Activated naive CD8-positive, alpha-beta T cell (primary cell): ENCODE measurements around the gene PEX13.
A peak's percentile ranks its signal among the peaks of the same experiment; 100 is the strongest.
"Not testable (repeated sequence)": the region's sequence is repeated elsewhere in the genome, so short reads cannot be mapped to it uniquely, and the experiment has no call there.

Source experiments
- H3K27ac Mint-ChIP-seq: one replicate; pipeline ENCODE4 v1.8.0; 2021; ENCODE audit warnings: mixed read lengths
- H3K27me3 Mint-ChIP-seq: one replicate; pipeline ENCODE4 v1.8.0; 2021; ENCODE audit warnings: mixed read lengths
- H3K36me3 Mint-ChIP-seq: one replicate; pipeline ENCODE4 v1.8.0; 2021; ENCODE audit warnings: mixed read lengths
- H3K4me1 Mint-ChIP-seq: one replicate; pipeline ENCODE4 v1.8.0; 2021; ENCODE audit warnings: low read depth, mixed read lengths
- H3K4me3 Mint-ChIP-seq: one replicate; pipeline ENCODE4 v1.8.0; 2021; ENCODE audit warnings: mild to moderate bottlenecking, mixed read lengths
- H3K9me3 Mint-ChIP-seq: one replicate; pipeline ENCODE4 v1.8.0; 2021; ENCODE audit warnings: low read depth, mixed read lengths

The PEX13 gene

GRCh38 chr2:60991644-60992043 lies 25.9 kb upstream of the PEX13 start:
- H3K4me3 Mint-ChIP-seq: no peak overlapping the region
- H3K4me1 Mint-ChIP-seq: peaks cover 4% of the 10 kb centered on the region
- H3K27ac Mint-ChIP-seq: no peak overlapping the region
- H3K36me3 Mint-ChIP-seq: peaks cover 14% of the 10 kb centered on the region
- no peaks in the 10 kb centered on the region for H3K27me3 Mint-ChIP-seq
- H3K9me3 Mint-ChIP-seq: no peaks in the 10 kb centered on the region

- H3K27ac Mint-ChIP-seq: no peak overlapping the region
- H3K4me1 Mint-ChIP-seq: peaks cover 4% of the 10 kb centered on the region
- no peak overlapping the region for H3K4me3 Mint-ChIP-seq
- H3K27me3 Mint-ChIP-seq: no peaks in the 10 kb centered on the region
- H3K36me3 Mint-ChIP-seq: peaks cover 14% of the 10 kb centered on the region
- no peaks in the 10 kb centered on the region for H3K9me3 Mint-ChIP-seq
These were observed 24.5 kb upstream of the PEX13 start for GRCh38 chr2:60992985-60993392.

- Mint-ChIP-seq H3K9me3 (no peaks in the 10 kb centered on the region), H3K4me3 (no peak overlapping the region), H3K27ac (no peak overlapping the region), H3K27me3 (no peaks in the 10 kb centered on the region), H3K4me1 (peaks cover 4% of the 10 kb centered on the region), H3K36me3 (peaks cover 14% of the 10 kb centered on the region)
These were observed 23.4 kb upstream of the PEX13 start for GRCh38 chr2:60994131-60994530.

GRCh38 chr2:60998628-60999545 lies 18.6 kb upstream of the PEX13 start:
- H3K27me3 Mint-ChIP-seq: no peaks in the 10 kb centered on the region
- H3K27ac Mint-ChIP-seq: no peak overlapping the region
- peaks cover 6% of the 10 kb centered on the region for H3K36me3 Mint-ChIP-seq
- H3K9me3 Mint-ChIP-seq: no peaks in the 10 kb centered on the region
- no peaks in the 10 kb centered on the region for H3K4me1 Mint-ChIP-seq
- H3K4me3 Mint-ChIP-seq: no peak overlapping the region

- Mint-ChIP-seq H3K27me3 (no peaks in the 10 kb centered on the region), H3K9me3 (no peaks in the 10 kb centered on the region), H3K4me1 (no peaks in the 10 kb centered on the region), H3K27ac (no peak overlapping the region), H3K4me3 (no peak overlapping the region), H3K36me3 (peaks cover 3% of the 10 kb centered on the region)
These were observed 11.8 kb upstream of the PEX13 start for GRCh38 chr2:61005736-61006135.

- Mint-ChIP-seq H3K9me3 (no peaks in the 10 kb centered on the region), H3K36me3 (peaks cover 3% of the 10 kb centered on the region), H3K27ac (no peak overlapping the region), H3K4me1 (no peaks in the 10 kb centered on the region), H3K4me3 (no peak overlapping the region), H3K27me3 (no peaks in the 10 kb centered on the region)
These were observed 10.9 kb upstream of the PEX13 start for GRCh38 chr2:61006486-61007105.

- H3K4me3 Mint-ChIP-seq: no peak overlapping the region
- H3K4me1 Mint-ChIP-seq: peaks cover 5% of the 10 kb centered on the region
- H3K27ac Mint-ChIP-seq: no peak overlapping the region
- H3K9me3 Mint-ChIP-seq: no peaks in the 10 kb centered on the region
- no peaks in the 10 kb centered on the region for H3K27me3 Mint-ChIP-seq
- peaks cover 3% of the 10 kb centered on the region for H3K36me3 Mint-ChIP-seq
These were observed 8.2 kb upstream of the PEX13 start for GRCh38 chr2:61009355-61009754.

GRCh38 chr2:61011678-61012077 lies 5.8 kb upstream of the PEX13 start:
- Mint-ChIP-seq H3K9me3 (no peaks in the 10 kb centered on the region), H3K27ac (no peak overlapping the region), H3K4me1 (peaks cover 18% of the 10 kb centered on the region), H3K4me3 (no peak overlapping the region), H3K36me3 (no peaks in the 10 kb centered on the region), H3K27me3 (no peaks in the 10 kb centered on the region)

- not testable (repeated sequence) for H3K27ac Mint-ChIP-seq, H3K36me3 Mint-ChIP-seq, H3K9me3 Mint-ChIP-seq, H3K4me3 Mint-ChIP-seq, H3K27me3 Mint-ChIP-seq
- H3K4me1 Mint-ChIP-seq: peaks cover 18% of the 10 kb centered on the region
These were observed 5.2 kb upstream of the PEX13 start for GRCh38 chr2:61012303-61012702.

GRCh38 chr2:61013382-61013781 lies 4.1 kb upstream of the PEX13 start:
- Mint-ChIP-seq H3K9me3 (no peaks in the 10 kb centered on the region), H3K4me1 (peaks cover 22% of the 10 kb centered on the region), H3K27me3 (no peaks in the 10 kb centered on the region), H3K4me3 (no peak overlapping the region), H3K36me3 (no peaks in the 10 kb centered on the region), H3K27ac (peak overlapping the region; percentile 46)

GRCh38 chr2:61014763-61015162 lies 2.8 kb upstream of the PEX13 start:
- peak overlapping the region; percentile 46 for H3K4me3 Mint-ChIP-seq
- H3K27me3 Mint-ChIP-seq: no peaks in the 10 kb centered on the region
- no peaks in the 10 kb centered on the region for H3K36me3 Mint-ChIP-seq
- H3K9me3 Mint-ChIP-seq: no peaks in the 10 kb centered on the region
- no peak overlapping the region for H3K27ac Mint-ChIP-seq
- H3K4me1 Mint-ChIP-seq: peaks cover 33% of the 10 kb centered on the region

GRCh38 chr2:61015976-61016375 lies 1.5 kb upstream of the PEX13 start:
- H3K27ac Mint-ChIP-seq: peak overlapping the region; percentile 100
- H3K27me3 Mint-ChIP-seq: no peaks in the 10 kb centered on the region
- H3K36me3 Mint-ChIP-seq: no peaks in the 10 kb centered on the region
- peak overlapping the region; percentile 99 for H3K4me3 Mint-ChIP-seq
- H3K9me3 Mint-ChIP-seq: no peaks in the 10 kb centered on the region
- H3K4me1 Mint-ChIP-seq: peaks cover 41% of the 10 kb centered on the region

- Mint-ChIP-seq H3K9me3 (no peaks in the 10 kb centered on the region), H3K27me3 (no peaks in the 10 kb centered on the region), H3K4me3 (peak overlapping the region; percentile 99), H3K36me3 (no peaks in the 10 kb centered on the region), H3K27ac (peak overlapping the region; percentile 100), H3K4me1 (peaks cover 45% of the 10 kb centered on the region)
These were observed 1.0 kb upstream of the PEX13 start for GRCh38 chr2:61016392-61017002.

- peak overlapping the region; percentile 100 for H3K27ac Mint-ChIP-seq
- peaks cover 4% of the 10 kb centered on the region for H3K36me3 Mint-ChIP-seq
- H3K27me3 Mint-ChIP-seq: no peaks in the 10 kb centered on the region
- peak overlapping the region; percentile 99 for H3K4me3 Mint-ChIP-seq
- no peaks in the 10 kb centered on the region for H3K9me3 Mint-ChIP-seq
- peaks cover 49% of the 10 kb centered on the region for H3K4me1 Mint-ChIP-seq
These were observed 441 bp upstream of the PEX13 start for GRCh38 chr2:61017003-61017555.

GRCh38 chr2:61018318-61018755 lies 817 bp downstream of the PEX13 start:
- no peaks in the 10 kb centered on the region for H3K9me3 Mint-ChIP-seq
- H3K4me3 Mint-ChIP-seq: peak overlapping the region; percentile 99
- H3K27me3 Mint-ChIP-seq: no peaks in the 10 kb centered on the region
- peaks cover 51% of the 10 kb centered on the region for H3K4me1 Mint-ChIP-seq
- peaks cover 9% of the 10 kb centered on the region for H3K36me3 Mint-ChIP-seq
- H3K27ac Mint-ChIP-seq: peak overlapping the region; percentile 100
